GM12864 (cell line): ENCODE results near the gene GPR161.

Experiments used
- DNase-seq: peaks from one replicate; pipeline ENCODE4 v3.0.0-alpha.2; 2011; ENCODE audit warnings: low read depth
- H3K4me3 ChIP-seq: 2 replicates; pipeline ENCODE4 v1.5.1; 2011; ENCODE audit warnings: mild to moderate bottlenecking, low read depth, low read length, control low read depth
- TF ChIP-seq, protein P1 (sequence below): IDR thresholded peaks from 2 replicates; pipeline ENCODE4 v1.5.1; 2011; ENCODE audit warnings: low read depth, mild to moderate bottlenecking, moderate library complexity, low read length, control low read depth, inconsistent platforms; ENCODE audit errors: missing control alignments

The GPR161 gene

DNA sequence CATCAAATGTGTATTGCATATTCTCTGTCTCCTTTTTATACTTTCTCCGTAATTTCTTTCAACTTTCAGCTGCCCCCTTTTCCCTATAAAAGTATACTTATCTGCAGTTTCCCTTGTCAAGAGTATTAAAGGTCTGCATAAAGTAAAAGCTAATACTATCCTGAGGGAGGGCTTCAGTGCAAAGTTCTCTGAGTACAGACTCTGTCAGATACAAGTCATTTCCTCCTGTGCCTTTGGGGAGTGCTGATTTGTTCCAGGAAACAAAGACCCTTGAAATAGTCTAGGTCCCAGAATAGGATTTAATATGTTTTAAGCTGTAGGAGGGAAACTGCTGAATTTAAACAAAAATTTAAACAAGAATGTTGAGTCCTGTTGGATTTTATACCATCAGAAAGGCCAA, 11.7 kb downstream of the GPR161 start:
- DNase-seq: no peak

DNA sequence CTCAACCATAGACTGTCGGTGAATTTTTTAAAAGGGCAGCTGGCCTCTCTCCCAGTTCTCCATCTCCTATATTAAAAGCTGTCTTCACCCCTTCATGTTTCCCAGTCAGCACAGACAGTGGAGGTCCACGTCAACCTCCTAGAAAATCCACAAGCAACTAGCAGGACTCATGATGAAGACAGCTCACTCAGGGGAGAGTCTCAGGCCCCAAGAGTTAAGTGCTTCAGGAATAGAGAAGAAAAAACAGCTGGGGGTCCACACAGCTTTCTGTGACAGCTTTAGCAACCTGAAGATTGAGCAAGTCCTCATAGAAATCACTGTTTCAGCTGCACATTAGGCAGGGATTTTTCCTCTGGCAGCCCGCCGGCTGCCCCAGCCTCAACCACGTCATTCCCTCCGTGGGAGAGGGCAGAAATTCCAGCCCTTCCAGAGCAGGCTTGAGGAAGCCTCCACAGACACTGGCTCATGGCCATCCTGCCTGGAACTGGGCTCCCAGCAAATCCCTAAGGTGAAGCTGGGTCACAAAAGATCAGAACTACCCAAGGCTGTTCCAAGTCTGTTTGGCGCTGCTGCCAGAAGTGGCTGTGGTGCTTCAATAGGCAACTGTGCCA, 15.2 kb downstream of the GPR161 start:
- TF ChIP-seq, protein P1, sequence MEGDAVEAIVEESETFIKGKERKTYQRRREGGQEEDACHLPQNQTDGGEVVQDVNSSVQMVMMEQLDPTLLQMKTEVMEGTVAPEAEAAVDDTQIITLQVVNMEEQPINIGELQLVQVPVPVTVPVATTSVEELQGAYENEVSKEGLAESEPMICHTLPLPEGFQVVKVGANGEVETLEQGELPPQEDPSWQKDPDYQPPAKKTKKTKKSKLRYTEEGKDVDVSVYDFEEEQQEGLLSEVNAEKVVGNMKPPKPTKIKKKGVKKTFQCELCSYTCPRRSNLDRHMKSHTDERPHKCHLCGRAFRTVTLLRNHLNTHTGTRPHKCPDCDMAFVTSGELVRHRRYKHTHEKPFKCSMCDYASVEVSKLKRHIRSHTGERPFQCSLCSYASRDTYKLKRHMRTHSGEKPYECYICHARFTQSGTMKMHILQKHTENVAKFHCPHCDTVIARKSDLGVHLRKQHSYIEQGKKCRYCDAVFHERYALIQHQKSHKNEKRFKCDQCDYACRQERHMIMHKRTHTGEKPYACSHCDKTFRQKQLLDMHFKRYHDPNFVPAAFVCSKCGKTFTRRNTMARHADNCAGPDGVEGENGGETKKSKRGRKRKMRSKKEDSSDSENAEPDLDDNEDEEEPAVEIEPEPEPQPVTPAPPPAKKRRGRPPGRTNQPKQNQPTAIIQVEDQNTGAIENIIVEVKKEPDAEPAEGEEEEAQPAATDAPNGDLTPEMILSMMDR: no peak
- no peak for DNase-seq
- H3K4me3 ChIP-seq: no peak overlapping the region

More for the DNA sequence above, 11.7 kb downstream of the GPR161 start:
- TF ChIP-seq, protein P1: no peak
- H3K4me3 ChIP-seq: no peak overlapping the region

DNA sequence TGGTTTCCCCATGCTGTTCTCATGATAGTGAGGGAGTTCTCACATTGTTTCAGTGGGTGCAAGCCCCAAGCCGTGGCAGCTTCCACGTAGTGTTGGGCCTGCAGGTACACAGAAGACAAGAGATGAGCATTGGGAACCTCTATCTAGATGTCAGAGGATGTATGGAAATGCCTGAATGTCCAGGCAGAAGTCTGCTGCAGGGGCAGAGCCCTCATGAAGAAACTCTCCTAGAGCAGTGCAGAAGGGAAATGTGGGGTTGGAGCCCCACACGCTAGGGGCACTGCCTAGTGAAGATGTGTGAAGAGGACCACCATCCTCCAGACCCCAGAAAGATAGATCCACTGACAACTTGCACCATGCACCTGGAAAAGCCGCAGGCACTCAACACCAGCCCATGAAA, 17.0 kb downstream of the GPR161 start:
- TF ChIP-seq, protein P1: no peak
- H3K4me3 ChIP-seq: no peak overlapping the region
- DNase-seq: no peak

DNA sequence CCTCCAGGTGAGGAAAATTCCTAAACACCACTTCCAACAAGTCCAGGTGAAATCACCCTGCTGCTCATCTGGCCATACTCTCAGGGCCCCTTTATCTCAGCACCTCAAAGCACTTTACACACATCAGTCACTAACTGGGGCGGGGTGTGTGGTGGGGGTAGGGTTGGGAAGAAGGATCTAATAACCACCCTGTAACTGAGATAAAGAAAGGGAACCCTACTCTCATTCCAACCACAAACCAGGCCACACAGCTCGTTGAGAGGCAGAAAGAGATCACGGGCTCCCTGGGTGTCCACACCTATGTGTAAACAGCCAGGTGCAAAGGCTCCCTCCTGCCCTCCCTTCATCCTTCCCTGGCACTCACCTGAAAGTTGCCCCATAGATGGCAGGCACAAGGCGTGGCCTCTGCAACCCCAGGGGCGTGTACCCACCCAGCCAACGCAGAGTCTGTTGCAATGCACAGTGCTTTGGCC, 20.4 kb downstream of the GPR161 start:
- TF ChIP-seq, protein P1: no peak
- no peak for DNase-seq
- H3K4me3 ChIP-seq: no peak overlapping the region

DNA sequence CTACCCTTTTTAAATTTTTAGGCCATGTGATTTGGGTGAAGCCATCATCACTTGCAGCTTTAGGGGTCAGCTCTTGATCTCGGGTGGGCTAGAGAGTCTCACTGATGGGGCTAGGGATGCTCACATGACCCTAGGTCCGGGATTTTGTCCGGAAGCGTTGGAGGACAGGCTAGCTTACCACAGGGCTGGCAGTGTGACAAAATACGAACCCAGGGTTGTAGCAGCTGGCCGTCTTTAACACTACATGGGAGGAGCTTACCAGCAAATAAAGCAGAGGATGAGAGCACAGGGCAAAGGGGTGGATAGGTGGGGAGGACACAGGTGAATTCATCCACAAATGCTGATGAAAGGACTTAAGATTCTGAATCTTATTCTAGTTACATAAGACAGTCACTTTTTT, 21.9 kb downstream of the GPR161 start:
- no peak for DNase-seq
- H3K4me3 ChIP-seq: no peak overlapping the region
- TF ChIP-seq, protein P1: no peak

DNA sequence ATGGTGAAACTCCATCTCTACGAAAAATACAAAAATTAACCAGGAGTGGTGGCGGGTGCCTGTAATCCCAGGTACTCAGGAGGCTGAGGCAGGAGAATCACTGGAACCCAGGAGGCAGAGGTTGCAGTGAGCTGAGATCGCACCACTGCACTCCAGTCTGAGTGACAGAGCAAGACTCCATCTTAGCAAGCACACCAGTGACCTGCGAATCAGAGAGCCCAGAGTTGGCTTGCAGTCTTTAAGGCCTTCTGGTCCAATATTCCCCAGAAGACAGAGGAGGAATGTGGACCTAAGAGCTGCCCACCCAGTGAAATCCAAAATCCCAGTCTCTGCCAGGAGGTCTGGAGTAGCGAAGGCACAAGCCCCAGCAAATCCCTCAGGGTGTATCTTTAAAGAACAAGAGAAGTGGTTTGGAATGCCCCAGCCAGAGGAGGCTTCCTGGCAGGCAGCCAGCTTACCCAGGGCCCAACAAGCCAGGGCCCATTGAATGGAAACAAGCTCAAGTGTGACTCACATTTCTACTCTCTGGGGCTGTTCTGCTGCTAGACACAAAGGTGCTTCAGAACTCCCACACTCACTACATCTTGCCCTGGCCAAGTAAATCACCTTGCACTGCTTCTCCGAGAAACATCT, 23.9 kb downstream of the GPR161 start:
- TF ChIP-seq, protein P1: no peak
- no peak overlapping the region for H3K4me3 ChIP-seq
- DNase-seq: no peak
